GF-D8 (cell line): ENCODE data around the gene ST6GALNAC4.

Experiments
- DNase-seq: peaks from one replicate; lab custom pipeline; 2025; lab: John Stamatoyannopoulos, UW

ST6GALNAC4 gene

GRCh38 chr9:127912296-127912695 is 4.5 kb downstream of the ST6GALNAC4 start:
- DNase-seq = no peak

- no peak for DNase-seq
These were observed 6.1 kb downstream of the ST6GALNAC4 start for GRCh38 chr9:127910613-127911205.

- no peak for DNase-seq
These were observed 7.0 kb downstream of the ST6GALNAC4 start for GRCh38 chr9:127909839-127910273.

- DNase-seq = no peak
These were observed 8.2 kb downstream of the ST6GALNAC4 start for GRCh38 chr9:127908660-127908926.

GRCh38 chr9:127907867-127908659 is 8.8 kb downstream of the ST6GALNAC4 start:
- no peak for DNase-seq

- DNase-seq = no peak
These were observed 11.1 kb downstream of the ST6GALNAC4 start for GRCh38 chr9:127905788-127906191.

- DNase-seq = peak; percentile 62
These were observed 11.7 kb downstream of the ST6GALNAC4 start for GRCh38 chr9:127905004-127905728.

GRCh38 chr9:127904561-127905003 is 12.3 kb downstream of the ST6GALNAC4 start:
- peak; percentile 82 for DNase-seq

- peak; percentile 84 for DNase-seq
These were observed 13.0 kb downstream of the ST6GALNAC4 start for GRCh38 chr9:127903557-127904475.

- peak; percentile 19 for DNase-seq
These were observed 17.5 kb downstream of the ST6GALNAC4 start, which contains the start of gene ST6GALNAC6 for GRCh38 chr9:127899128-127899943. Gene ST6GALNAC6 (minus strand): TSS chr9:127899603. CDS start chr9:127897981, 1,622 bp downstream.

GRCh38 chr9:127898433-127899127 is 18.3 kb downstream of the ST6GALNAC4 start:
- no peak for DNase-seq

GRCh38 chr9:127897193-127897692 is 19.6 kb downstream of the ST6GALNAC4 start:
- DNase-seq = no peak

GRCh38 chr9:127896395-127897192 is 20.2 kb downstream of the ST6GALNAC4 start:
- DNase-seq = no peak

GRCh38 chr9:127895811-127896210 is 21.0 kb downstream of the ST6GALNAC4 start:
- DNase-seq = no peak

GRCh38 chr9:127893392-127893791 is 23.4 kb downstream of the ST6GALNAC4 start:
- no peak for DNase-seq

GRCh38 chr9:127892831-127893230 is 24.0 kb downstream of the ST6GALNAC4 start:
- no peak for DNase-seq

- no peak for DNase-seq
These were observed 26.8 kb downstream of the ST6GALNAC4 start for GRCh38 chr9:127890053-127890452.

- DNase-seq = no peak
These were observed 29.0 kb downstream of the ST6GALNAC4 start for GRCh38 chr9:127887792-127888191.

GRCh38 chr9:127886401-127886972 is 30.4 kb downstream of the ST6GALNAC4 start:
- DNase-seq = no peak
